HUES6 (cell line): ENCODE data around the gene STXBP1.

Experiments
- H3K27ac ChIP-seq: 2 replicates; pipeline ENCODE4 v1.7.0; 2013; ENCODE audit warnings: low read depth, mild to moderate bottlenecking, low read length, inconsistent platforms
- H3K27me3 ChIP-seq: 2 replicates; pipeline ENCODE4 v1.6.1; 2013; ENCODE audit warnings: low read length; ENCODE audit not compliant: control insufficient read depth, insufficient read depth
- H3K36me3 ChIP-seq: 2 replicates; pipeline ENCODE4 v1.6.1; 2013; ENCODE audit warnings: low read length; ENCODE audit not compliant: control insufficient read depth, insufficient read depth
- H3K4me1 ChIP-seq: 2 replicates; pipeline ENCODE4 v1.6.1; 2013; ENCODE audit warnings: low read length; ENCODE audit not compliant: control insufficient read depth, insufficient read depth
- H3K4me3 ChIP-seq: 2 replicates; pipeline ENCODE4 v1.5.1; 2013; ENCODE audit warnings: low read depth, low read length
- H3K9ac ChIP-seq: one replicate; pipeline ENCODE4 v1.6.1; 2013; ENCODE audit warnings: mild to moderate bottlenecking, low read length
- H3K9me3 ChIP-seq: 2 replicates; pipeline ENCODE4 v1.6.1; 2013; ENCODE audit warnings: low read depth, low read length; ENCODE audit not compliant: control insufficient read depth, insufficient read depth

The STXBP1 gene

DNA sequence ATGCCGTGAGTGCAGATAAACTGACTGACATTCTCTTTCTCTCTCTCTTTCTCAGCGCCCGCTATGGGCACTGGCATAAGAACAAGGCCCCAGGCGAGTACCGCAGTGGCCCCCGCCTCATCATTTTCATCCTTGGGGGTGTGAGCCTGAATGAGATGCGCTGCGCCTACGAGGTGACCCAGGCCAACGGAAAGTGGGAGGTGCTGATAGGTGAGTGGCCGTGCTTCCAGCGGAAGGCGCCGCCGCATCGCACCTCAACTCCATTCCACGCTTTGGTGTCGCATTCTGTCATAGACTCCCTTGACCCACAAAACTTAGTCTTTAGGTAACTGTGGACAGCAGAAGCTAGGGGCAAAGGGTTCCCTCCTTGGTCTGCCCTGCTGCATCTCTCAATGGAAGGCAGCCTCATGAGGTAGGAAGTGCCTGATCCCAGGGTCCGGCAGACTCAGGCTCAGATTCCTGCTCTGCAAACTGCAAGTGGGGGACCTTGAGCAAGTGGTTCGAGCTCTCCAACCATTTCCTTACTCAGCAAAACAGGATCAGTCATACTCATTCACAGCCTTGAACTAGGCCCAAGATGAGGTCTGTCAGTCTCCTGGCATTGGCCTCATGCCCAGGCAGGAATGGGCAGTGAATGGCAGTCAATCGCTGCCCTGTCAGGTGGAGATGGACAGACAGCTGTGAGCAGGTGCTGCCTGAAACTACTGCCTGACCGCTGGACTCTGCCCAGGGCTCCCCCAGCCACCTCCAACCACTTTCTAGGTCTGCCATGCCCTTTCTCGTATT, 70.5 kb downstream of the STXBP1 start:
- Histone ChIP-seq H3K9me3 (no peaks in the 10 kb centered on the region), H3K36me3 (peaks cover 47% of the 10 kb centered on the region), H3K27ac (no peak overlapping the region), H3K27me3 (no peaks in the 10 kb centered on the region), H3K9ac (no peak overlapping the region), H3K4me3 (no peak overlapping the region), H3K4me1 (no peaks in the 10 kb centered on the region)

DNA sequence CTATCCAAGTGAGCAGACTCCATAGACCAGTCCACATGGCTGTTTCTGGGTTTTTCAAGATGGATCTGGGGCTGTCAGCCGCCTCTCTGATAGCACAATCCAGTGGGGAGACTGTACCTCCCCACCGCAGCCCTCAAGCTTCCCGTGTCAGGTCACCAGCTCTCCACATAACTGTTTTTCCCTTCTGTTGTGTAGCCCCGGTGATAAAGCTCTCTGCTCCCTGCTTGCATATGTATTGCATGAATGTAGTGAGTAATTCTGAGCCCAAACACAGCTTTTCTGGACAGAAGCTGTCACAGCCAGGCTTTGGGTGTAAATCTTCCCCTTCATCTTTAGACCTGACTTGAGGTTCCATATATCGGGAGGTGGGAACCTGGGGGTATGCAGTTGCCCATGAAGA, 71.6 kb downstream of the STXBP1 start:
- H3K27ac ChIP-seq = no peak overlapping the region
- H3K9me3 ChIP-seq = no peaks in the 10 kb centered on the region
- no peak overlapping the region for H3K9ac ChIP-seq
- no peaks in the 10 kb centered on the region for H3K4me1 ChIP-seq
- H3K4me3 ChIP-seq = no peak overlapping the region
- H3K36me3 ChIP-seq = peaks cover 43% of the 10 kb centered on the region
- H3K27me3 ChIP-seq = no peaks in the 10 kb centered on the region

DNA sequence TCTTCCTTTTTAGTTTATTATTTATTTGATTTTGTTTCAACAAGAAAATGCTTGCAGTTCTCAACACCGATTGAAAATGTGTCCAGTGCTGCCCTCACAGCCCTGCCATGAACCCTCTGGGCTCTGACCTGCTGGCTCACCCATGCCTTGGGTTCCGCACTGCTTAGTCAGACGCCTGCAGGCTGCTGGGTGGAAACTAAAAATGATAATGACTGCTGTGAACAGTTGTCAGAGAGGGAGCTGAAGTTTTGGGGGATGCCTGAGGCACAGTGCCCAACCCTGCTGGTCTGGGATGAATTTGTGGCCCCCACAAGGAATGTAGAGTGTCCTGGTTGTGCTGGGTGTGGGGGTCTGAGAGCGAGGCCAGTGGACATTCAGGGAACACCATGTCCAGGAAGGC, 72.5 kb downstream of the STXBP1 start:
- H3K9me3 ChIP-seq = no peaks in the 10 kb centered on the region
- H3K27me3 ChIP-seq = no peaks in the 10 kb centered on the region
- no peak overlapping the region for H3K9ac ChIP-seq
- H3K4me1 ChIP-seq = no peaks in the 10 kb centered on the region
- H3K27ac ChIP-seq = no peak overlapping the region
- no peak overlapping the region for H3K4me3 ChIP-seq
- H3K36me3 ChIP-seq = peaks cover 48% of the 10 kb centered on the region

DNA sequence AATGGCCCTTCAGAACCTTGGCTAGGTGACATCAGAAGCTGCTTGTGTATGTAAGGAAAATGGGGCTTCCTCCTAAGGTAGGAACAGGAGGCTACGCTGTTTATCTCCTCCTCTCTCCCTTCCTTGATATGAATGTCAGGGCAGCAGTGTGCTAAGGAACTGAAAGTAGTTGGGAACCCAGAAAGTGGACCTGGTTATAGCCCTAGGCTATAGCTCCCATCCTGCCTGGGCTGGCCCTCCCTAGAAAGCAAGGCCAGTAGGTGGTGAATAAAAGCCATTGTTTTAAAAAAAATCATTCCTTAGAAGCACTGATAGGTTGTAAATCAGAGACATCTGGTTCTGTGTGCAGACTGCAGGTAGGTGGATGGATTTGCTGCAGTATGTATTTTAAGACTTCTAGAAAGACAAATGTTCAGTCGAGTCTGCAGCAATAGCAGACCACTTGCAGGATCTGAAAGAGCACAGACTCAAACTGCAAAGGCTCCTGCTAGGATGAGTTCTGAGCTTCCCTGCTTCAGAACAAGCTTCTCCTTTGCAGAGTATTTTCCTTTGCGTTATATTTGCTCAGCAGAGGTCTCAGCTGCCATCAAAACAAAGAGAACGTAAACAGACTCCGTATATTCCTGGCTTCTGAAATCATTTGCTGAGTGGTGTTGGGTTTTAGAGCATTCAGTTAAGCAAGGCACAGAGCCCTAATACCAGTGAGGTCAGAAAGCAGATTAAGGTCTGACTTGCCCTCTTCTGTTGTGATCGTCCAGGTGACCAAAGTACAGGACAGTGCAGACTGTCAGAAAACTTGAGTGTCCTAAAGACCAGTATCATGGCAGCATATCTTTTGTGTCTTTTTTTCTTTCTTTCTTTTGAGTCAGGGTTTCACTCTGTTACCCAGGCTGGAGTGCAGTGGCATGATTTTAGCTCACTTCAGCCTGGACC, 74.7 kb downstream of the STXBP1 start:
- Histone ChIP-seq H3K4me3 (no peak overlapping the region), H3K27ac (no peak overlapping the region), H3K9me3 (no peaks in the 10 kb centered on the region), H3K9ac (no peak overlapping the region), H3K27me3 (no peaks in the 10 kb centered on the region), H3K36me3 (peaks cover 48% of the 10 kb centered on the region), H3K4me1 (no peaks in the 10 kb centered on the region)

DNA sequence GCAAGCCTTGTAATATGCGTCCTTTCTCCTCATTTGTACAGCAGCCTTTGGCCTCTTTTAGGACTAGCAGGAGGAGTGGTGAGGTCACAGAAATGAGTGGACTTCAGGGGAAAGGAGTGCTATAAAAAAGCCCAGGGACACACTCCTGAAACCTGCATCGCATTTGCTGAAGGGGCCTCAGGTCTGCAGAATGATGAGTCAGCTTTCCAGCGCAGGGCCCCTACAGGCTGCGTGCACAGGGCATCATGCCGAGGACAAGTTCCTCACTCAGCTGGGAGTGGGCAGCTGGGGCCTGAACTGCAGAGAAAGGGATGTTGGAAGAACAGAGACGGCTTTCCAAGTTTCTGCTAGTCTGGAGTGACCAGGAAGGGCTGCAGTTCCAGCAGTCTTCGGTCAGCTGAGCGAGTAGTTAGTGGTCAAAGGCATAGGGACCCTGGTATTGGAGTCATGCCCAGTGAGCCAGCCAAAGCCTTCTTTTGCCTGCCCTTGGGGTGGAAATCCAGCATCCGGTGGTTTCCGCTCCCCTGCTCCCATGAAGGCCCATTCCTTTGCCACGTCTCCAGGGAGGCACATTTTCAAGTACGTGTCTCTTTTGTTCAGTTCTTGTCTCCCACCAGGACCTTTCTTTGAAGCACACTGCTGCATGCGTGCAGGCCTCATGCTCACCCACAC, 77.4 kb downstream of the STXBP1 start:
- Histone ChIP-seq H3K4me3 (no peak overlapping the region), H3K4me1 (no peaks in the 10 kb centered on the region), H3K9ac (no peak overlapping the region), H3K27me3 (no peaks in the 10 kb centered on the region), H3K27ac (no peak overlapping the region), H3K36me3 (peaks cover 25% of the 10 kb centered on the region), H3K9me3 (no peaks in the 10 kb centered on the region)

DNA sequence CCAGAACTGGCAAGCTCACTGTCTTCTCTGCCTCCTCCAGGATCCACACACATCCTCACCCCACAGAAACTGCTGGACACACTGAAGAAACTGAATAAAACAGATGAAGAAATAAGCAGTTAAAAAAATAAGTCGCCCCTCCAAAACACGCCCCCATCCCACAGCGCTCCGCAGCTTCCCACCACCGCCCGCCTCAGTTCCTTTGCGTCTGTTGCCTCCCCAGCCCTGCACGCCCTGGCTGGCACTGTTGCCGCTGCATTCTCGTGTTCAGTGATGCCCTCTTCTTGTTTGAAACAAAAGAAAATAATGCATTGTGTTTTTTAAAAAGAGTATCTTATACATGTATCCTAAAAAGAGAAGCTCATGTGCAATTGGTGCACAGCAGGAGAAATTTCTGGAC, 78.7 kb downstream of the STXBP1 start:
- H3K36me3 ChIP-seq = peaks cover 25% of the 10 kb centered on the region
- H3K27ac ChIP-seq = no peak overlapping the region
- H3K9ac ChIP-seq = no peak overlapping the region
- H3K9me3 ChIP-seq = no peaks in the 10 kb centered on the region
- H3K4me3 ChIP-seq = no peak overlapping the region
- H3K27me3 ChIP-seq = no peaks in the 10 kb centered on the region
- no peaks in the 10 kb centered on the region for H3K4me1 ChIP-seq

DNA sequence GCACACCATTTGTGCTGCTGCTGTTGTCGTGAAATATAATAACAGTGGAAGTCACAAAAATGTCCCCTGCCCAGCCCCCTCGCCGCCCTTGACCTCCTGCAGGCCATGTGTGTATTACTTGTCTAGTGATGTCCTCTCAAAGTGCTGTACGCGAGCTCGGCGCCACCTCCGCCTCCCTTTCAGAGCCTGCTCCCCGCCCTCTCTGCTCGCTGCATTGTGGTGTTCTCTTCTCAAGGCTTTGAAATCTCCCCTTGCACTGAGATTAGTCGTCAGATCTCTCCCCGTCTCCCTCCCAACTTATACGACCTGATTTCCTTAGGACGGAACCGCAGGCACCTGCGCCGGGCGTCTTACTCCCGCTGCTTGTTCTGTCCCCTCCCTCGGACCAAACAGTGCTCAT, 80.0 kb downstream of the STXBP1 start:
- no peak overlapping the region for H3K4me3 ChIP-seq
- H3K27ac ChIP-seq = no peak overlapping the region
- no peaks in the 10 kb centered on the region for H3K9me3 ChIP-seq
- no peak overlapping the region for H3K9ac ChIP-seq
- no peaks in the 10 kb centered on the region for H3K27me3 ChIP-seq
- no peaks in the 10 kb centered on the region for H3K4me1 ChIP-seq
- H3K36me3 ChIP-seq = peaks cover 25% of the 10 kb centered on the region

DNA sequence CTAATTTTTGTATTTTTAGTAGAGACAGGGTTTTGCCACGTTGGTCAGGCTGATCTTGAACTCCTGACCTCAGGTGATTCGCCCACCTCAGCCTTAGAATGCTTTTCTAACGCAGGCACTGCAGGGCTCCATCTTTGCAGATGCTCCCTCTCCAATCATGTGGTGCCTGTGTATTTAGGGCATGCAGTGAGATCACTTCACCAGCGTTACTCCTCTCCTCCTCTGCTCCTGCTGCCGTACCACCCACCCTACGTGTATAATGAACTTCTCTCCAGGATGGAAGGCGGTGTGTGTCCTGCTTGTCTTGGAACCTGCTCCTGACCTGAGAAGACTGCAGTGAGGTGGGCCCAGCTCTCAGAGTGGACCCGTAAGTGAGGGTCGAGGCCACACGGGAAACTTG, 81.1 kb downstream of the STXBP1 start:
- no peak overlapping the region for H3K4me3 ChIP-seq
- H3K4me1 ChIP-seq = no peaks in the 10 kb centered on the region
- peaks cover 25% of the 10 kb centered on the region for H3K36me3 ChIP-seq
- H3K27me3 ChIP-seq = no peaks in the 10 kb centered on the region
- no peak overlapping the region for H3K27ac ChIP-seq
- no peaks in the 10 kb centered on the region for H3K9me3 ChIP-seq
- H3K9ac ChIP-seq = no peak overlapping the region

DNA sequence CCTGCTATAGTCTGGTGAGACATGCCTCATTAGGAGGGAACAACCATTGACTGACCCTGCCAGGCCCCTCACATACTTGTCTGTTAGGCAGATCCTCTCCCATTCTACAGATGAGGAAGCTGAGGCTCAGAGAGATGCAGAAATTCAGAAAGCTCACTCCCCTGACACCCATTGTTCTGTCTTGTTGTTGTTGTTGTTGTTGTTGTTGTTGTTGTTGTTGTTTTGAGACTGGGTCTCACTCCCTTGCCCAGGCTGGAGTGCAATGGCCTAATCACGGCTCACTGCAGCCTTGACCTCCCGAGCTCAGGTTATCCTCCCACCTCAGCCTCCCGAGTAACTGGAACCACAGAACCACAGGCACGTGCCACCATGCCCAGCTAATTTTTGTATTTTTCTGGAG, 81.6 kb downstream of the STXBP1 start:
- no peaks in the 10 kb centered on the region for H3K4me1 ChIP-seq
- H3K27ac ChIP-seq = no peak overlapping the region
- no peak overlapping the region for H3K4me3 ChIP-seq
- no peaks in the 10 kb centered on the region for H3K9me3 ChIP-seq
- peaks cover 22% of the 10 kb centered on the region for H3K36me3 ChIP-seq
- no peaks in the 10 kb centered on the region for H3K27me3 ChIP-seq
- H3K9ac ChIP-seq = no peak overlapping the region

DNA sequence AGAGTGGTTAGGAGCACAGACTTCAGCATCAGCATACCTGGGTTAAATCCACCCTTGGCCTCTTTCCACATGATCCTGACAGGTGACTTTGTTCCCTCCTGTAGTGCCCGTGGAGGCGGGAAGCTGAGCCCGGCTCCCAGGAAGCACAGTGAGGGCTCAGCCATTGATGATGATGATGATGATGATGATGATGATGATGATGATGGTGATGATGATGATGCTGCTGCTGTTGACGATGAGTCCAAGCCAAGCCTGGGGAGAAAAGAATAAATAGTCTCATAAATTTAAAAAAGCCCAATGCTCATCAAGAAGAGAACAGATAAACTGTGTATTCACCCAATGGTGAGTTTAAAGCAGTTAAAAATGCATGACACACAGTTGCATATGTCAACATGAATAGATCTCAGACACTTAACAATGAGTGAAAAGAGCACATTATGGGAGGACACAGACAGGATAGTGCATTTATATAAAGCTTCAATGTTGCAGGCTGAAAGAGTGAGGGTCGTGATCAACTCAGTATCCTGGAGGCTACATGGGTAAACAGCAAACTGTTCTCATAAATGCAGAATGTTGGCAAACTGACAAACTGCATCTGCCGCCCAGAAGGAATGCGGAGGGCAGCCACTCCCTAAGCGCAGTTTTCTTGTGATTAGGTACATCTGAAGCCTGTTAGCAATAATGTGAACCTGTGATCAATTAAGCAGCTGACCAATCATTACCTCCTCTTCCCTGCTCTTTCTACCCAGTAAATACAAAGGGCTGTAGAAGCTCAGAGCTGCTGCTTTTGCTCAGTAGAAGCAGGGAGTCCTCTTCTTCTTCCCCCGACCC, 83.0 kb downstream of the STXBP1 start:
- Histone ChIP-seq H3K9ac (no peak overlapping the region), H3K4me1 (no peaks in the 10 kb centered on the region), H3K36me3 (peaks cover 10% of the 10 kb centered on the region; the same call in 1 of the 2 replicates), H3K27ac (no peak overlapping the region), H3K27me3 (no peaks in the 10 kb centered on the region), H3K9me3 (no peaks in the 10 kb centered on the region), H3K4me3 (no peak overlapping the region)
